H1 (cell line): ENCODE results near the gene SORD. TPM values are rescaled to one million over a fixed set of nuclear protein-coding genes. Genes with fewer than 3 reads are reported as not detected.

ENCODE experiments used
- polyA plus RNA-seq, 7 experiments: library from polyadenylated mRNA; depleted of rRNA in 3 of 7; stranded (reverse) in 5 of 7; unstranded in 2 of 7; fragments of >200 nt in 5 of 7; fragments of 200-250 nt in 2 of 7; gene quantifications; 1 replicate in 5 of 7; 2 replicates in 1 of 7; 4 replicates in 1 of 7; pipeline versions ENCODE4 v1.2.1 to v1.2.3, GENCODE V29; 2011 to 2013; ENCODE audit warnings: missing spikeins in 2 of 7, mixed read lengths in 2 of 7
- small RNA-seq: library from polyadenylated mRNA; stranded (forward); fragments of <200 nt; extraction: miRNeasy Mini kit (QIAGEN cat#:217004); gene quantifications from one replicate; pipeline ENCODE3, GENCODE V24; 2013; ENCODE audit not compliant: insufficient read depth
- total RNA-seq: library from RNA; stranded (reverse); fragmentation: NEBNext Ultra II Directional; extraction: Animal tissue kit (Norgen Biotek cat#: 25700); gene quantifications from 2 replicates; pipeline ENCODE4 v1.2.1, GENCODE V29; 2021

The SORD gene
- total and polyA plus RNA-seq, 2 of the 8 experiments (the other 6 are each of a cell fraction or from before 2014, with no cell fraction given): 52.6 to 75.8 TPM

Small RNA genes within 50 kb of the gene (small RNA-seq; reads per million reads assigned to genes)
- gene RF00019 (not detected), gene RNU1-78P (not detected), gene RNU6-966P (not detected)

Other genes starting within 250 kb of the SORD start
- not detected in 2 replicates for gene TERB2, start 66.5 kb upstream of the SORD start, total RNA-seq
- not detected in 2 replicates for gene TERB2, start 66.5 kb upstream of the SORD start, polyA plus RNA-seq (2011; rRNA removed)
- gene DUOX2, start 91.0 kb downstream of the SORD start, total RNA-seq: not detected in 2 replicates
- 0.08 and 0.31 TPM in 2 replicates for gene DUOX2, start 91.0 kb downstream of the SORD start, polyA plus RNA-seq (2011; rRNA removed)
- gene DUOXA2, start 91.1 kb downstream of the SORD start, total RNA-seq: not detected in 2 replicates
- 0.05 TPM in 1 of 2 replicates, not detected in the other for gene DUOXA2, start 91.1 kb downstream of the SORD start, polyA plus RNA-seq (2011; rRNA removed)
- not detected in 2 replicates for gene DUOXA1, start 106.7 kb downstream of the SORD start, total RNA-seq
- gene DUOXA1, start 106.7 kb downstream of the SORD start, polyA plus RNA-seq (2011; rRNA removed): 0.18 and 0.24 TPM in 2 replicates
- 0.84 and 0.96 TPM in 2 replicates for gene DUOX1, start 106.8 kb downstream of the SORD start, total RNA-seq
- 1.4 and 2.0 TPM in 2 replicates for gene DUOX1, start 106.8 kb downstream of the SORD start, polyA plus RNA-seq (2011; rRNA removed)
- 23.9 and 26.7 TPM in 2 replicates for gene SHF, start 164.8 kb downstream of the SORD start, total RNA-seq
- gene SHF, start 164.8 kb downstream of the SORD start, polyA plus RNA-seq (2011; rRNA removed): 13.1 and 16.0 TPM in 2 replicates
- gene SLC28A2, start 229.0 kb downstream of the SORD start, total RNA-seq: not detected in 2 replicates
- gene SLC28A2, start 229.0 kb downstream of the SORD start, polyA plus RNA-seq (2011; rRNA removed): 0.11 TPM in 1 of 2 replicates, not detected in the other